Fibroblast of skin of abdomen (primary cell): Measurements from ENCODE around the gene LRRC75A.
A peak's percentile ranks its signal among the peaks of the same experiment; 100 is the strongest.

Experiments
- DNase-seq: peaks from one replicate; pipeline ENCODE4 v3.0.0-alpha.2; 2013

LRRC75A gene

DNA sequence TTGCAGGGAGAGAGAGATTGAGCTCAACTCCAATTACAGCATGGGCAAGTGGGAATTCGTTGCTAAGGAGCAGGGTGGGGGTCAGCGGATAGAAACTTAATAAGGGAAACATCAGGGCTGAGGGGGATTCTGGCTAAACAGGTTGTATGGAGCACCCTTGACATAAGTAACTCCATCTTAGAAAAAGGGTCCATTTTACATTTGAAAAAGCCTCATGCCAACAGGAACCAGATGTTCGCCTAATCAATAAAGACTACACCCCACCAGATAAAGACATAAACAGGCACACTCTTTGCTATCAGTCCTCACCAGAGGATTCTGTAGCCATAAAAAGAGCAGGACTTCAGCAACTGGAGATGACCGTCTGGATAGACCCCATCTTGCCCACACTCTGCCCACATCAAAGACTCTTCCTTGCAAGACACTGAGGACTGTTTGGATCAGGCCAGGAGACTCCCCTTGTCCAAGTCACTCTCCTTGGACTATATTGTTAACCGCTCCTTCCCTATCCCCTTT, 1.6 kb upstream of the LRRC75A start:
- no peak for DNase-seq

DNA sequence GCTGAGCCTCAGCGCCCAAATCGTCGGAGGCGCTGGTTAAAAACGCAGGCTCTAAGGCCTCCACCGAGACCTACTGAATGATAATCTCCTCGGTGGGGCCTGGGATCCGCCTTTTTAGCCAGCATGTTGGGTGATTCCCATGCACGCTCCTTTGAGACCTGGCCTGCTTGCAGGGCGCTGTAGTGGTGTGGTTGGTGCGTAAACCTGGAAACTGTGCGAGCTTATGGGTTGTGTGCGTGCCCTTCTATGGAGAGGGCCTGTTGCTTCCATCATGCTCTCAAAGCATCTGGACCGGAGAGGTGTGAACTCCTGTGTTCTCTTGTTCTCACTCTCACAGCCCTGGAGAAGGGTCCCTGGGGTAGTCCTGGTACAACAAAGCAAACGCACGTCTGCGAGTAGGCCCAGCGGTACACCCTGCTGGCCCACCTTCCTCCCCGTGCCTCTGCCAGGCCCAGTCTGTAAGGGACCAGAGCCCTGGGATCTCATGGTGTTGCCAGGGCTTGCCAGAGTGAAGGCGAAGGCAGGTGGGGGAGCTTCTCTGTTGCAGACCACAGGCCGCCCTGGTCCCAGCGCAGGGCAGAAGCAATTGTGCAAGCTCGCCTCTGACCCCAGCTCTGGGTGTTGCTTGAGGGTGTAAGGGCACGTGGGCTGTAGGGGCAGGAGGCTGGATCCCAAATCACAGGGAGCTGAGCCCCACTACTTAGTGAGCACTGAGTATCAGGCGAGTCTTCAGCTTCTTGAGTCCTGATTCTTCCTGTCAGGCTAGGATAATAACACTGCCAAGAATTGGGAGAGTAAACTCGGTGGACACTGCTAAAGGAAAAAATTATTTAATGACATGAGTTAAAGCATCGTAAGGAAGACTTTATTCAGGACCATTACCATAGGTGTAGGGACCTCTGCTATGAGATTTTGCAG, 879 bp upstream of the LRRC75A start:
- DNase-seq: no peak

DNA sequence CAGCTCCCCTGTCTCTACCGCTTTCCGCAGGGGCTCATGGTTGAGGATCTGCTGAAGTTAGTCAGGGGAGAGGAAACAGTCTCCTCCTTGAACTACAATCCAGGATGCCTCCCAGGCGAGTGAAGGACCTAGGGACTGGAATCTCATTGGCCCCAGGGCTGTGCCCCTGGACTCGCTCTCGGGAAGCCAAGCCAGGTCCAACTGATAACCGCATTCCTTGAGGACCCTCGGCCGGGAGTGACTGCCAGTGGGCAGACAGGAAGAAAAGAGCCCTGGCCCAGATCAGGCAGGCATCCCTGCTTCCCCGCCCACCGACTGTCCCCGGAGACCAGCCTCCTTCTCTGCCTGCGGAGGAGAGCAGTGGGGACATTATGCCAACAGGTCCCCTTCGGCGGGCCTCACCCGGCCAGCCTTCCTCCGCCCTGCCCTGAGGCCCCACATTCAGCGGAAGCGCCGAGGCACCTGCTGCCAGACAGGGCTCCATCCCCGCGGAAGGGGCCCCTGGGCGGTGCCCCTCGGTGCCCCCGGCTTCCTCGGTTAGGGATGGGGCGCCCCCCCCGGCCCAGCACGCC, 776 bp downstream of the LRRC75A start:
- no peak for DNase-seq

DNA sequence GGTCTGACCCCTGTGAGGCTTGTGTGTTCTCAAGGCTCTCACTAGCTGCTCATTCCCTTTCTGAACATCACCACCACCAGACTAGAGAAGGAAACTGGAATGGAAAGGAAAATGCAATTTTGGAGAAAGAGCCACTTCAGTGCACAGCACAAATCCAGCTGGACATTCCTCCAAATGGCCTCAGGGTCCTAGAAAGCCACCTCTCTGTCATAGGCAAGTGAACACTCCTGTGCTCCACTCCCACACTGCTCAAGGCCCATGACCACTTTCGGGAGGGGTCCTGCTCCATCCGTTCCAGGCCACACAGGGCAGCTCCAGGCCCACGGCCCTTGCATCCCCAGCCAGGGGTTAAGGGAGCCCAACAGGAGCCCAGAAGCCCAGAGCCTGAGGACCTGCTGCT, 2.6 kb downstream of the LRRC75A start:
- no peak for DNase-seq

DNA sequence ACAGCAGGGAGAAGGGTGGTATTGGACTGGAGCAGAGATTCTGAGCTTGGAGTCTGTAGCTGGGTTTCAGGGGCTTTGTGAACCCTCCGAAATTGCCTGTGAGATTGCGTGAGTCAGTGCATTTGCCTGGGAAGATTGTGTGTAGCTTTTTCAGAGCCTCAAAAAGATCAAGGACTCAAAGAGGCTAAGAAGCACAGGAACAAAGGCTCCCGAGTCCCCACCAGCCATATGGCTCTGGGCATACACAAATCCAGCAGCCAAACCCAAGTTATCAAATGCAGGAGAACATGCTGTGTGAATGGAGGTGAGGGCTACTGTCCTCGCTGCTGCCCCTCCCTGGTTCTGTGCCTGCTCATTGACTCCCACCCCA, 3.0 kb downstream of the LRRC75A start:
- no peak for DNase-seq

DNA sequence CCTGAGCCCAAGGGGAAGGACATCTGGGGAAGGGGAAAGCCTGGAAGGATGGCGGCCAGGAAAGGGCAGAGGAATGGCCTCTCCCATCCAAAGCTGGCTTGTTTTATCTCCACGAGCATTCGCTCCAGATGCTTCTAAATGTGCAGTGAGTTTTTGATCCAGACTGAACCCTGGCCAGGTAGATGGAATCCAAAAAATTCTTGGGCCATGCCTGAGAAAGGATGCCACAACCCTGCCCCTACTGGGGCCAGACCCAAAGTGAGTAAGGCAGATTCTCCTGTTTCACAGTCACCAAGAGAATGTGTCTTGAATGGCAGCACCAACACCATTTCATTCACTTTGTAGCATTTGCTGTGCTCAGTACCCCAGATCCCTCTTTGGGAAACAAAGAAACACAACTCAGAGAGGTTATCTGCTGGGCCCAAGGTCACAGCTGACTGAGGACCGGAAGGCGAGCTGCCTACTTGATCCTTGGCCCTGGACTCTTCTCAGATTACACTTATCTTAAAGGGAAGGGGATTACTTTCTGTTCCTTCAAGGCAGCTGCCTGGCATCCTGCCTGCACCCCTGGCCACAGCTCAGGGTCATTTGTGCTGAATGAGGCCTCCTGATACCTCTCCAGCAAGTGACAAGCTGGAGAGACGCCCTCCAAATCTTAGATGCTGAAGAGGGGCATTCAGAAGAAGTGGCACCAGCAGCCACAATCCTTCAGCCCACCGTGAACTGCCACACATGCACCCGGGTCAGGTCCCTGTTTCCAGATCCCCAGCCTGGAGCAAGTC, 3.6 kb downstream of the LRRC75A start:
- no peak for DNase-seq

DNA sequence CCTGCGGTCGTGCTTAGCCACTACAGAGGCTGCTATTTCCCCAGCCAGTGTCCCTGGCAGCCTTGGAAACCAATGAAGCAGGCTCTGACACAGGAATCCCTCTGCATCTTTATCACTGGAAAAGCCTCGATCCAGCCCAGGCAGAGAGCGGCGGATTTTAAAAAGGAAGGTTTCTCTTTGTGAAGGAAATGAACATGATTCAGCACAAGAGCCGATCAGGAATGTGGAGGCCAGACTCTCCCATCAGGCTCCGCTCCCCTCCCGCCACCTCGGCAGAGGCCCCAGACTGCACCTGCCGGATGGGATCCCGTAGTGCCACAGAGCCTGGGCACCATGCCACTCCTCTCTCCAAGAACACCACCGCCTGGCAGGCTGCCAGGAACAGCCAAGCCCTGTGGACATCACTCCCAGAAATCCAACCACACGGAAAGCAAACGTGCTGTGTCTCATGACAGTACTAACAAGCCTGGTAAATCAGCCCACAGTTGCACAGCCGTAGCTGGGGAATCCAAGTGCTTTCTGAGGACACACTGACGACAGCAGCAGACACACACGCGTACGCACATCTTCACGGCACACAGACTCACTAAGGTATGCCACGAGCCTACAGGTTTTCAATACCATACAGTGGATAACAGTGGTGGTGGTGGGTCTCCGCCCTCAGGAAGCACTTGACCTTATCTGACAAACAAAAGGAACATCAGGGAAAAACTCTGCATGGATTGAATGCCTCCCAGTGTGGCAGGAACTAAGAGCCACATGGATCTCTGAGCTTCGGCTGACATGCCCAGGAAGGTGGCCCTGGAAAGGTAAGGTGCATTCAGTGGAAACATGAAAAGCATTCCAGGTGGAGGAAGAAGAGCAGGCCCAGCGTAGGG, 5.4 kb downstream of the LRRC75A start:
- DNase-seq: peak; percentile 57

DNA sequence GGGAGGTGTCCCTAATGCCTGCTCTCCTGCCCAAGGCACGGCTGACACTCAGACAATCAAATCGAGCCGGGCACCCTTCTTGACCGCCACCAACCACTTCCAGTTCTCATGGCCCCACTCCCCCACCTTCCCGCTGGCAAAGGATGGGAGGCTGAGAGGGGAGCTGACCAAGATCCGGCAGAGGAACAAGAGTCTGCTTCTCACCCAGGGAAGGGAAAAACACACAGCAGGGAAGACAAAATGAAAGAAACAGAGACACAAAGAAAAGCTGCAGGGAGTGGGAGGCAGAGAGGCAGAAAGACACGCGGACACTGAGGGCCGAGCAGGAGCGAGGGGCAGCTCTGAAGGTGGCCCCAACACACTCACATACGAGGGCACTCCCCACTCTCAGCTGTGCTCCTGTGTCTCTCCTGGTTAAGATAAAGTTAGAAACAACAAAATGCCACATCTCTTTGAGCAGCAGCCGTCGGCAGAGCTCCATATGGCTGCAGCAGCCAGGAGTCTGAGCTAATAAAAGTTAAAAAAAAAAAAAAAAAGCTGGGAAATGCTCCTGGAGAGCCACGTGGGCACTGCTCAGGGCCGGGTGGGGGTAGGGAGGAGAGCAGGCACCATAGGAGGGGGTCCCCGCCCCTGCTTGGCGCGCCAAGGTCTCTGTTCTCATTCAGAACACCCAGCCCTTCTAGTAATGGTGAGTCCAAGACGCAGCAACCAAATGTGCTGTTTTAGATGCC, 7.4 kb downstream of the LRRC75A start:
- DNase-seq: no peak

DNA sequence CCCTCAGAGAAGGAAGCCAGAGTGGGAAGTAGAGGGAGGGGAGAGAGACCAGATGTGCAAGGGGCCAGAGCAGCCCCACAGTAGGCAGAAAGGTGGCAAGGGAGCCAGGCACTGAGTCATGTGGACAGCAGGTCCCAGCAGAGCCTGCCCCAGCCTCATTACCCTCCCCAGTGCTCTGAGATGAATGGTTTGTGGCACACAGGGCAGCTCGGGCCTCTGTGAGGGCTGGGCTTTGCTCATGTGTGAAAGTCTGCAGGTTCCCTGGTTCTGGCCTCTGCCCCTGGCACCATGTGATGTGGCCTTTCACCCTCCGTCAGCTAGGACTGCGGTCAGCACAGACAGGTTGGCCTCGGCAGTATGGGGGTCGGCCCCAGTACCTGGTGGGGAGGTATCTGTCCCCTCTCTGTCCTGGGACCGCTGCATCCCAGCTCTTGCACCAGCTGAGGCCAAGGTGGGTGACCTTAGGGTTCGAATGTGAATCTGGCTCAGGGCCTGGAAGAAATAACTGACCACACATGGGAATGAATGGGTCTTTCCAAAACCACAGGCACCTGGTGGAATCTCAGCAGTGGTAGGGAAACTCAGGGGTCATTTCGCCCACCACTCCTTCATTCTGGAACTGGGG, 8.9 kb downstream of the LRRC75A start:
- DNase-seq: no peak

DNA sequence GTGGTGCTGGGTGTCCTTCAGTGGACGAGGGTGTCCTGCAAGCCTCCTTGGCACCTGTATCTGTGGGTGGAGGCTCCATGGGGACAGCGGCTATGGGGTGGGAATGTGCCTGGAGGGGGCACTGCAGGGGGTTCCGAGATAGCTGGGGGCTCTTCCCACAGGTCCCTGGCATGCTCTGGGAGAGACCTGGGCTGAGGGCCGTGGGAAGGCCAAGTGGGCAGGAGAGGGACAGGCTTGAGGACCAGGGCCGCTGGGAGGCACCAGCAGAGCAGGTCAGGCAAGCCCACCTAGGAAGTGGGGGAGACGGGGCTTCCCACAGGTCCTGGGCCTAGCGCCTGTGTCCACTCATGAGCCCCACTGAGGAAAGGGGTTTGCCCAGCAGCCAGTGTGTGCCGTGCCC, 9.7 kb downstream of the LRRC75A start:
- no peak for DNase-seq

DNA sequence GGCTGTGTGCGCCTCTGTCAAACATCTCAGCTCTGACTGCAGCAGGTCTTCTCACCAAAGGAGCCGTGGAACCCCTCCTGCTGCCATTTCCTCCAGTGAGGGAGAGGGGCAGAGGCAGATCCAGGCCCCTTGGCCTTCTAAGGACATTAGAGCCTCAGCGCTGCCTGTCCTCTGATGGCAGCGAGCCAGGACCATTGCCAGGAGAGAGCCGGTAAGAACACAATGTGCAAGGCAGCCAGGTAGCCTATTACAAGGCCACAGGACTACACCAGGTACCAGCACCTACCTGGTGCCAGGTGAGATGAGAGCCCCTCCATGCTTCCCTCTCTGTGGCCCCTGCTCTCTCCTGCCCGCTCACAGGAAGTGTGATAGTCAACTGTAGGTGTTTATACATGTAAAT, 11.0 kb downstream of the LRRC75A start:
- no peak for DNase-seq

DNA sequence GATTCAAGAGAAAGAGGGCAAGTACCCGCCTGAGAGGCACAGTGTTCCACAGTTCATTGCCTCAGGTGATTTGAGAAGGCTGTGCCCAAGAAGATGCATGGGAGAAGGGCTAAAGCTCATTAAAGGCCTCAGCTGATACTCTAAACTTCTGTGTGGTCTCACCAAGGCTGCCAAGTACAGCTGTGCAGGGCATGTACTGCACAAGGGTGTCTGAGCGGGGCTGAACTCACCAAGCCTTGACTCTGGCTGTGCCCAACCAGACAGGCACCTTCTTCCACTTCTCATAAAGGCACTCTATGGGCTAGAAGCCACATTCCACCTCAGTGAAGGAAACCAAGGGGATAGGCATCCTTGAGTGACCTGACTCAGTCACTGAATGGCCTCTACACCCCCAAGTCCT, 12.7 kb downstream of the LRRC75A start:
- DNase-seq: no peak

DNA sequence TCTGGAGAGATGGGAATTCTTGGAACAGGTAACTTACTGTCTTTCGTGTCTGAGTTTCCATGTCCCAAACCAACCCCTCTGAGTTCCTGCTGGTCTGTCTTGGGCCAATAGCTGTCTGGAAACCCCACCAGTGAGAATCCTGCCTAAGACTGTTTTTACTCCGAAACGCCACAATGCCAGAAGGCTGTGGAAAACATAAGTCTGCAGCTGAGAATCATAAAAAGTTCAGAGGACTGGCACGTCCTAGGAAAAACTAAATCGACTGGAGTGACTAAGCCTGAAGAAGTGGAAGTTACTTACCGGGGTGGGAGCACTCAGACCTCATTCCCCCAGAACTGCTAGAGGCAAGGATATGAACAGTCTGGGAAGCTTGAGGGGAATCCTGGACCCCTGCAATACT, 13.3 kb downstream of the LRRC75A start:
- no peak for DNase-seq

DNA sequence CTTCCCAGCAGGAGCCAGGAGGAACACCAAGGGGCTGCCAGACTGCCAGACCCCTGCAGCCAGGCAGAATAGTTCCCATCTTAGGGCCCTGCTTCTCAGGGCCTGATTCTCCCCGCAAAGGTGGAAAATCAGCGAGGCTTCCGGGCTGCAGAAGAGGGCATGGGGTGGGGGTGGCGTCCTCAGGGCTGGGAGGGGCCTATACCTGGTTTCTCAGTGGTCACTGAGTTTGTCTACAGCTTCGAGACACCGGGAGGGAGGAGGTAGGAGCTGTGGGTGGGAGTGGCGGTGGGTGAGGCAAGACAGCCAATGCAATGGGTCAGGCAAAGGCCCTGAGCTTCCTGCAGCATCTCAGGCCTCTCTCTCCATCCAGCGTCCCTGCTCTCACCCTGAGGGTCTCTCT, 14.3 kb downstream of the LRRC75A start:
- no peak for DNase-seq

DNA sequence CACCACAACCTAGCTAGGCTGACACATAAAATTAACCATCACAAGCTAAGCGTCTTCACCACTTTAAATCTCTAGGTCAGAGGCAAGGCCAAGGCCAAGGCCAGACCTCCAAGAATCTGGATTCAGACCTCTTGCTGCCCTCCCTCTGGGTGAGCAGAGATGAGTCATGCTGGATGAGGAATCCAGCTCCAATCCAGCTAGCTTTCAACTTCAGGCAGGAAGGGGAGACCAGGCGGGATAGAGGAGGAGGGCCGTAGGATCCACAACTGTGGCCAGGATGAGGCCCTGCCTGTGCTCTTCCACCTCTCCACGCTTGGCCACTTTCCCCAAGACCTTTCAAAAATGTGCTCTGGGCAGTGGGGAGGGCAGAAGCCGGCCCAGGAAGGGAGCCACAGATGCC, 14.7 kb downstream of the LRRC75A start:
- DNase-seq: peak; percentile 83

DNA sequence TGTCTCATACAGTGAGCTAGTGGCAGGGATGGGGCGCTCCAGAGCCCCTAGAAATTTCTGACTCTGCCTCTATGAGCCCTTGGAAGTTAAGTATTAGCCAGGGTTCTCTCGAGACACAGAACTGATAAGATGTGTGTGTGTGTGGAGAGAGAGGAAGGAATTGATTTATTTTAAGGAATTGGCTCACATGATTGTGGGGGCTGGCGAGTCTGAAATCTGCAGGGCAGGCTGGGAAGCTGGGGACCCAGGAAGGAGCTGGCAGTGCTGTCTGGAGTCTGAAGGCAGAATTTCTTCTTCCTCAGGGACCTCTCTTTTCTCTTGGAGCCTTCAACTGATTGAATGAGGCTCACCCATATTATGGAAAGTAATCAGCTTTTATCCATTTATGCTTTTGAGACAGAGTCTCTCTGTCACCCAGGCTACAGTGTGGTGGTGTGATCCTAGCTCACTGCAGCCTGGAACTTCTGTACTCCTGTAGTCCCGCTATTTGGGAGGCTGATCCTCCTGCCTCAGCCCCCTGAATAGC, 16.8 kb downstream of the LRRC75A start:
- no peak for DNase-seq

DNA sequence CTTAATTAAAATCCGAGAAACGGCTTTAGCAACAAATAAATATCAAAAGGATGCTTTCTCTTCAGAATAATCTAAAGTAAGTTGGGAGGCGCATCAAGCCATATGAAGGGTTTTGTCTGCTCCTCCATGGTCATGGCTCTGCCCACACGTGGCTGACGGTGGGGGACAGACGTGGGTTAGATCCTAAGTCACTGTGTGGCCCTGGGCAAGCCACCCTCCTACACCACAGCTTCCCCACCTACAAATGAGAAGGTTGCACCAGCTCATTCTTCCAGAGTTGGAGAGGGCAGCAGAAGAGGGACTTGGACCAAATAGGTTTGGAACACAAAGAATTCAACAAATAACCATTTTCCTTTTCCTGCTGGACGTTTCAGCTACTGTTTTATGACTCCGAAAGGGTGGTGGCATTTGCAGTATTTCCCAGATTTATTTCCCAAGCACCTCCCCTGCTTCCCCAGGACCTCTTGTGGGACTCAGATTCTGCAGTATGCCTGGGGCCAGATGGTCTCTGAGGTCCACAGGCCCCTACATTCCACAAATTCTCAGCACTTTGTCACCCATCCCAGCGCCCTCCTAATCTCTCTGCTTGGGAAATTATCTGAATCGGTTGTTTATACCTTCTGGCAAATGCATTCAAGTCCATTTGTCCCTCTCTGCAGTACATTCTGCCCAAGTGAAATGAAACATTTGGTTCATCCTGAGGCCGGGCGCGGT, 17.8 kb downstream of the LRRC75A start:
- DNase-seq: peak; percentile 14

DNA sequence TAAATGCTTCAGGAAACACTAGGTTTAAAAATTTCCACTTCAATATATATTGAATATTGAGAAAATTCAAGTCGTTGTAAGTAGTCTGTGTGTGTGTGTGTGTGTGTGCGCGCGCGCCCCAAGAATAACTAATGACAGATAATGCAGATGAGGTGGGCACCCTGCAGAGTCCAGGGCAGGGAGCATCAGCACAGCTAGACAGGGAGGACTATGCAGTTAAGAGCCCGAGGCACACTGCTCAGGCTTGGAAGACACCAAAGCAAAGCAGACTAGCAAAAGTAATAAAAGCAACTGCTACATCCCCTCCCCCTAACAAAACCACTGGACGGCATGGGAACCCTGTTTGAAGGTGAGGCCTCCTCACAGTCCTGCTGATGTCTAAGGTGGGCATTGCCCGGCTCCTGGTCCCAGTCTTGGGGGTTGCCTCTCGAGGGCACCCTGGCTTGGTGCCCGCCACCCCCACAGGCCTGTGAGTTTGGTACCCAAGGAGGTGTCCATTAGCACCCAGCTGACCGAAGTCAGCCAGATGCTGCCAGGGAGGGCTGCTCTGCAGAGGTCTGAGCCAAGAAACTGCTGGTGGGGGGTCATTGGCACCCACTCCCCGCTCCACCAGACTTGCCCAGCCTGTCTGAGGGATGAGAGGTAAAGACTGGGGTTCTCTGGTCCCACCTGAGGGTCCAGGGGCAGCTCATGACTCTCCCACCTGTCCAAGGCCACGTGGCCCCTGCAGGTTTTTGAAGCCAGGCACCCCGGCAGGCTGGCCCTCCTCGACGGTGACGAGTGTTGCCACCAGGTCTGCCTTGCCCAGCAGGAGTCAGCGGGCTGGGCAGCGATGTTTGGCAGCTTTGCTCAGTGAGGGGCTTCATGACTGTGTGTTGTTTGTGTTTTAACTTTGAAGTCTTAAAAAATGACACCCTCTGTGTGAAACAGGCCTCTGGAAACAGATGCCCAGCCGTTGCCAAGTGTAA, 18.7 kb downstream of the LRRC75A start:
- no peak for DNase-seq

DNA sequence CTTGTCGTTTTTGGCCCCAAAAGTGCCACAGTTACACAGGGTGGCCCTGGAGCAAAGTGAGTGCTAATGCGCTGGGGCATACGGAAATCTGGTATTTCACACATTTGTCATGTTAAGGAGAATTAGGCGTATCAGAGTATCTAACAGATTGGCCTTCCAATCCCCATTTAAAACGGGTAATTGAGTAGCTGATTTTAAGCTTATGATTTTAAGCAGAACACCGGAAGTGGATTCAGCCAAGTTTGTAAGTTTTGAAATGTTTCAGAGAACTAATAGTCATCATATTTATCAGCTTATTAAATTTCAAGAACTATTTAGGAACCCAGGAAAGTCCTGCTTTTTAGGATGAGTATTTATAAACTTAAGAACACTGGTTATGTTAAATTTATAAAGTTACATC, 19.5 kb downstream of the LRRC75A start:
- DNase-seq: no peak
